ENCODE measurements around the gene UBE2D2.
"Not testable (repeated sequence)": the region's sequence is repeated elsewhere in the genome, so short reads cannot be mapped to it uniquely, and the experiment has no call there.

Gene UBE2D2

DNA sequence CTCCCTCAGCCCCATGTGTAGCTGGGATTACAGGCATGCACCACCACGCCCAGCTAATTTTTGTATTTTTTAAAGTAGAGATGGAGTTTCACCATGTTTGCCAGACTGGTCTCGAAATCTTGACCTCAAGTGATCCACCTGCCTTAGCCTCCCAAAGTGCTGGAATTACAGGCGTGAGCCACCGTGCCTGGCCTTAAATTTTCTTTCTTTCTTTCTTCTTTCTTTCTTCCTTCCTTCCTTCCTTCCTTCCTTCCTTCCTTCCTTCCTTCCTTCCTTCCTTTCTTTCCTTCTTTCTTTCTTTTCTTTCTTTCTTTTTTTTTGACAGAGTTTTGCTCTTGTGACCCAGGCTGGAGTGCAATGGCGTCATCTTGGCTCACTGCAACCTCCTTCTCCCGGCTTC is 14.5 kb upstream of the UBE2D2 start:
- not testable (repeated sequence) for FAIRE-seq; DNase-seq (ENCODE audit: insufficient read length, low spot score)

GRCh38 chr5:139549162-139549894 is 11.8 kb upstream of the UBE2D2 start:
- no peak for FAIRE-seq
- no peak for DNase-seq (ENCODE audit: insufficient read length, low spot score)

GRCh38 chr5:139550051-139550872 is 10.9 kb upstream of the UBE2D2 start:
- not testable (repeated sequence) for DNase-seq (ENCODE audit: insufficient read length, low spot score); FAIRE-seq

DNA sequence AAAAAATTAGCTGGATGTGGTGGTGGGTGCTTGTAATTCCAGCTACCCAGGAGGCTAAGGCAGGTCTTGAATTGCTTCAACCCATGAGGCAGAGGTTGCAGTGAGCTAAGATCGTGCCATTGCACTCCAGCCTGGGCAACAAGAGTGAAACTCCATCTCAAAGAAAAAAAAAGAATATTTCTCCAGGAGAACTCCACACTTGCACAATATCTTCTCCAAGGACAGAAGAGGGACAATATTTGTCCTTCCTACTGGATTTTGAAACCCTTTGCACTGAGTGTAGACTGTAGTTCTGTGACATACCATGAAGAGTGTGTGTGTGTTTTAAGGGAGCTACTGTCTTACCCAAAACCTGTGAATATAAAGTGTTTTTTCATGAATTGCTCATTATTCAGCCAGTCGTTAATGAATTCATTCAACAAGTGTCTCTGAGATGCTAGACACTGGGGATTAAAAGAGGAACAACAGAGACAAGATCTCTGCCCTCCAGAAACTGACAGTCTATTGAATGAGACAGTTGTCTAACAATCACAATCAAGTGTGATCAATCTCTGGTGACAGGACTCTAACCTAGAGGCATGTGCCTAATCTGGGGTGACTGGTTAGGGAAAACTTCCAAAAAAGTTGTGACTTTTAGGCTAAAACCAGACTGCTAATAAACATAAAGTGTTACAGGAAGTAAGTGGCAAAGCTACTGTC is 9.8 kb upstream of the UBE2D2 start:
- DNase-seq (ENCODE audit: insufficient read length, low spot score) (no peak), FAIRE-seq (no peak)

DNA sequence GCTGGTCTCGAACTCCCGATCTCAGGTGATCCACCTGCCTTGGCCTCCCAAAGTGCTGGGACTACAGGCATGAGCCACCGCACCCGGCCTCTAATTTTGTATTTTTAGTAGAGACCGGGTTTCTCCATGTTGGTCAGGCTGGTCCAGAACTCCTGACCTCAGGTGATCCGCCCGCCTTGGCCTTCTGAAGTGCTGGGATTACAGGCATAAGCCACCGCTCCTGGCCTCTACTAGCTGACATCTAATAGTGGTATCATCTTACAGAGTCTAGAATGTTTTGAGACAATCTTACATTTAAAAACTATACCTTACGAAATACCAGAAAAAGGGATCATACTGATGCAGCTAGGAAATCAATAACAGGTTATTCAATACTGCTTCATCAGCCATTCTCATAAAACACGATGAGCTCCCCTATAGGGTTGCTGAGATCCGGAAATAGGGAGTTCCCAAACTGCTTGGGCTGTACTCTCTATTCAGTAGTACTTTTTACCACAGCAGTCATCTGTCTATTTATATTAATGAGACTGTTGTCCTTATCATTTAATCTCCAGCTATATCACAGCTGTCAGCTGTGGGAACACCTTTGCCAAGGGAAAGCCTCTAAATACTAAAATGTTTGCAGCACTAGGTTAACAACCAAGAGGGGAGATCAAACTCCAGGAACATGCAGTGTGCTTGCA is 8.1 kb upstream of the UBE2D2 start:
- DNase-seq (ENCODE audit: insufficient read length, low spot score): no peak

DNA sequence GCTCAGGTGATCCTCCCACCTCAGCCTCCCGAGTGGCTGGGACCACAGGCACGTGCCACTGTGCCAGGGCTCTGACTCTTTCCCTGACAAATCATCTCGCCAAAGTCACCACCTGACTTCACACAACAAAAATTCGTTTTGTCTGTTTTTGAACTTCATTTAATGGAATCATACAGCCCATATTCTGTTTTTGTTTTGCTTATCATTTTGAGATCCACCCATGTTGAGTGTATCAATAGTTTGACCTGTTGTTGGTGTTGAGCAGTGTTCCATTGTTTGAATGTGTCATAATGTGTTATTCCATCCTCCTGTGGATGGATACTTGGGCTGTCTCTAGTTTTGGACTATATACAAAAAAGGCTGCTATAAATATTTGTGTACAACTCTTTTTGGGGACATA is 6.9 kb upstream of the UBE2D2 start:
- DNase-seq (ENCODE audit: insufficient read length, low spot score) (no peak), FAIRE-seq (no peak)

More for the DNA sequence above, 8.1 kb upstream of the UBE2D2 start:
- no peak for FAIRE-seq

GRCh38 chr5:139557811-139558210 is 3.3 kb upstream of the UBE2D2 start:
- FAIRE-seq (no peak), DNase-seq (ENCODE audit: insufficient read length, low spot score) (no peak)

- DNase-seq (ENCODE audit: insufficient read length, low spot score) (peak; percentile 30), FAIRE-seq (no peak)
These were observed 714 bp downstream of the UBE2D2 start for GRCh38 chr5:139561655-139562451.

DNA sequence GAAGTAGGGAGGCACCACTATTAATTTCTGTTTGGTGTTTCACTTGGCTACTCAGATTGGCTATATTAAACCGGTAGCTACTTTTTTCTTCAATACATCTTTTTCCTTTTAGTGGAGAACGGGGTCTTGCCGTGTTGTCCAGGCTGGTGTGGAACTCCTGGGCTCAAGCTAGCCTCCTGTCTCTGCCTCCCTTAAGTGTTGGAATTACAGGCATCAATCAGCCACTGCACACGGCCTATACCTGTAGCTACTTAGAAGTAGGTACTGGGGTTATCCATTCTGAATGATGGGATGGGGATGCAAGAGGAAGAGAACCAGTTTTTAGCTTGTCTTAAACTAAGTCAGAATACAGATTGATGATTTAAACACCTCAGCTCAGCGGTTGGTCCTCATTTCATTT is 1.7 kb downstream of the UBE2D2 start:
- DNase-seq (ENCODE audit: insufficient read length, low spot score) (no peak), FAIRE-seq (no peak)

- FAIRE-seq (no peak), DNase-seq (ENCODE audit: insufficient read length, low spot score) (no peak)
These were observed 4.5 kb downstream of the UBE2D2 start for GRCh38 chr5:139565411-139566305.

DNA sequence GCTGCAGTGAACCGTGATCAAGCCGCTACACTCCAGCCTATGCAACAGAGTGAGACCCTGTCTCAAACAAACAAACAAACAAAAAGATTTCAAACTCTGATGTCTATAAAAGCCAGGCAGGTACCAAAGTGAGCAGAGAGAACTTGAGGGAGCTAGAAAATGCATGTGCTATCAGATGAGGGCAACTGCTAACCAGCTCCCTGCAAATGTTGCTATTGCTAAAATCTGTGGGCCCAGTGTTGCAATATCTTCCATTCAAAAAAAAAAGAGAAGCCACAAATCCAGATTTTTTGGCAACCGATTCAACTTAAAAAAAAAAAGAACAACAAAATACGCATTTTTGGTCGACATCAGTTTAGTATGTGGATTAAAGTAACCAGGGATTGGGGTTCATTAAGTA is 5.5 kb downstream of the UBE2D2 start:
- DNase-seq (ENCODE audit: insufficient read length, low spot score): no peak

DNA sequence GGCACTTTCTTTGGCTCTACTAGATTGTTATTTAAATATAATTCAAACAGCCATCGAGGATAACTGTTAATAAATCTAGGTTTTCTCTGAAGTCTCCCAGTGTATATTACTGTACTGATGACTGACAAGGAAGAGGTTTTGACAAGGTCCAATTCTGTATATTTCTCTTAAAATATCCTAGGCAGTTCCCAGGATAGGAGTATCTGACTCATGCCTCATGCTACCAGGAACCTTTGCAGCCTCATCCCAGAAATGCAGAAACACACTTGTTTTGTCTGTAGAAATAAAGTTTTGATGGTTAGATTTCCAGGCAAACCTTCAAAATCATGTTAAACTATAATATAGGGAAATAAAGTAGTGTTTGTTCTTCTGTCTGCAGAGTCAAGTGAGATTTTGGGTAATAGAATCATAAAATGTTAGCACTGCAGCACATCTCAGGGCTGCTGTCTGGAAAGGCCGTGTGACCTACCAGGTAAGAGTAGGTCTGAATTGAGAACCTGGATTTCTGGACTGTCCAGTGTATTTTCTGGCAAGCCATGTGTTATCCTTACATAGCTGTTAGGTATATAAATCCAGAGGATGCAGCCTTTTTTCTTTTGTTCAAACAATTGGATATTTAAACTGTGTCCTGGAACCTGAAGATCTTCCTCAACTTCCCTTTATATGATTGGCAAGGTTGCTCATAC is 8.3 kb downstream of the UBE2D2 start:
- DNase-seq (ENCODE audit: insufficient read length, low spot score) (no peak), FAIRE-seq (no peak)

More for the DNA sequence above, 5.5 kb downstream of the UBE2D2 start:
- no peak for FAIRE-seq

- FAIRE-seq: no peak
- DNase-seq (ENCODE audit: insufficient read length, low spot score): no peak
These were observed 10.4 kb downstream of the UBE2D2 start for GRCh38 chr5:139571543-139571942.

DNA sequence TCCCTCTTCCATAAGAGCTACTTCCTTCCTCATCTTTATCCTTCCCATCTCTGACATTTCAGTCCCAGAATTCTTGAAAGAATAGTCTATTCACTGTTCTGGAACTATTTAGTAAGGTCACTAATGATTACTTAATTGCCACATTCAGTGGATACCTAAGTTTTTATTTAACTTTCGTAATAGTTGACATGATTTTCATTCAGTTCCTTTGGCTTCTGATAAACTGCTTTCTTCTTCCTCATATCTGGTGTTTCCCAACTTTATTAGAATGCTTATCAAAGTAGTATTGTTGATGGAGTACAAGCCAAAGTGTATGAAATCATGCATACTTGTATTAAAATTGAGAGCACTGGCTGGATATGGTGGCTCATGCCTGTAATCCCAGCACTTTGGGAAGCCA is 10.8 kb downstream of the UBE2D2 start:
- DNase-seq (ENCODE audit: insufficient read length, low spot score) (no peak), FAIRE-seq (no peak)

DNA sequence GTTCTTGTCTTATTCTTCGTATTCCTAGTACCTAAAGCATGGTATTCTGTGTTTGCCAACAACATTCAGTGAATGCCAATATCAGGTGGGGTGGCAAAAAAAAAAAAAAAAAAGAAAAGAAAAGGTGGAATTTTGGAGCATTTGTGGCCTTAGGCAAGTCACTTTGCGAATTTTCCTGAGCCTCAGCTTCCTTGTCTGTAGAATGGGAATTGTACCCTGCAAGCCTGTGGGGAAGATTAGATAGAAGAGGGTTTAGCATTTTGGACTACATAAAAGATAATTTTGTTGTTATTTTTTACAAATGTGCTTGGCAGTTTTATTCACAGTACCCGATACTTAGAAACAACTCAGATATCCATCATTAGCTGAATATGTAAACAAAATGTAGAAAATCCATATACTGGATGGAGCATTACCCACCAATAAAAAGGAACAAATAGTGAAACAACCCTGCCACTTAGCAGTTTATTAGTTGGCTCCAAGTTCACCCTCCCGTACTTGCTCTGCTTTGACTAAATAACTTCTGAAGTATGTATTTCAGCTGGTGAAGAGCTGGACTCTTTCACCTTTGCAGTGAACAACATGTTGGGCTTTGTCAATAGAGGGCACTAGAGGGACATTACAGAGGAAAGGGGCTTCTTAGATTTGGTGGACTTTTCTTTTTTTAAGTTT is 13.6 kb downstream of the UBE2D2 start:
- DNase-seq (ENCODE audit: insufficient read length, low spot score) (peak; percentile 53), FAIRE-seq (no peak)

DNA sequence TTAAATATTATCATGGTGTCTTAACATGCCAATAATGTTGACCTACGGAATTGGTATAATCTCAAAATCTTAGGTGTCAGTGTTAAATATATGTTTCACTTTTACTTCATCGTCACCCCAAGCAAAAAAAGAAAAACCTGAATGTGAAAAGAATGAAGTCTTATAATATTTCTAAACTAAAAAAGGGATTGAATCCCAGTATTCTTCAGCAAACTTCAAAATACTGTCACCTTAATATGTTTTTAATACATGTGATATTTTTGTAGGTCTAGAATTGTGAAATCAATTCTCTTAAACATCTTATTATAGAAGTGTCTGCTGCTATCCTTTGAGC is 14.1 kb downstream of the UBE2D2 start:
- DNase-seq (ENCODE audit: insufficient read length, low spot score) (no peak), FAIRE-seq (no peak)

- no peak for FAIRE-seq
- no peak for DNase-seq (ENCODE audit: insufficient read length, low spot score)
These were observed 14.6 kb downstream of the UBE2D2 start for GRCh38 chr5:139575751-139576150.

- DNase-seq (ENCODE audit: insufficient read length, low spot score) (no peak), FAIRE-seq (no peak)
These were observed 16.7 kb downstream of the UBE2D2 start for GRCh38 chr5:139577689-139578290.
